HG03378 (cell line): ENCODE data around the gene ZBED5.
"Not testable (repeated sequence)": the region's sequence is repeated elsewhere in the genome, so short reads cannot be mapped to it uniquely, and the experiment has no call there.

Experiments used
- ATAC-seq: cut with Tn5 transposase; IDR thresholded peaks from one replicate; pipeline ENCODE4 v1.9.1; 2021; ENCODE audit warnings: mild to moderate bottlenecking, moderate library complexity; ENCODE audit not compliant: unreplicated experiment

ZBED5 gene

GRCh38 chr11:10844356-10844755, 13.5 kb downstream of the ZBED5 start:
- no peak for ATAC-seq

GRCh38 chr11:10838881-10839280, 19.0 kb downstream of the ZBED5 start:
- ATAC-seq: no peak

GRCh38 chr11:10838083-10838482, 19.8 kb downstream of the ZBED5 start:
- ATAC-seq: no peak

- ATAC-seq: not testable (repeated sequence)
Measured at GRCh38 chr11:10836884-10837283, 21.0 kb downstream of the ZBED5 start.

GRCh38 chr11:10829139-10829538, 28.7 kb downstream of the ZBED5 start:
- no peak for ATAC-seq

- no peak for ATAC-seq
Measured at GRCh38 chr11:10828402-10828801, 29.5 kb downstream of the ZBED5 start.

- no peak for ATAC-seq
Measured at GRCh38 chr11:10824888-10825287, 33.0 kb downstream of the ZBED5 start.

GRCh38 chr11:10823152-10823579, 34.7 kb downstream of the ZBED5 start:
- ATAC-seq: no peak

- not testable (repeated sequence) for ATAC-seq
Measured at GRCh38 chr11:10822491-10822890, 35.4 kb downstream of the ZBED5 start.

GRCh38 chr11:10818594-10818993, 39.3 kb downstream of the ZBED5 start:
- ATAC-seq: no peak

- ATAC-seq: no peak
Measured at GRCh38 chr11:10813945-10814344, 43.9 kb downstream of the ZBED5 start.

GRCh38 chr11:10809373-10810160, 48.3 kb downstream of the ZBED5 start:
- ATAC-seq: no peak

GRCh38 chr11:10808553-10809372, 49.1 kb downstream of the ZBED5 start, which contains the start of gene EIF4G2:
EIF4G2 (minus strand) TSS chr11:10808926.
- peak; percentile 92 for ATAC-seq

GRCh38 chr11:10808235-10808552, 49.7 kb downstream of the ZBED5 start:
- ATAC-seq: no peak

- no peak for ATAC-seq
Measured at GRCh38 chr11:10807493-10808234, 50.2 kb downstream of the ZBED5 start.

GRCh38 chr11:10806206-10806605, 51.6 kb downstream of the ZBED5 start:
- no peak for ATAC-seq

GRCh38 chr11:10805741-10806140, 52.1 kb downstream of the ZBED5 start:
- no peak for ATAC-seq

GRCh38 chr11:10803676-10804075, 54.2 kb downstream of the ZBED5 start:
- ATAC-seq: no peak
